ENCODE measurements around the gene TSSK6. TPM values are rescaled to one million over a fixed set of nuclear protein-coding genes. Genes with fewer than 3 reads are reported as not detected.
A peak's percentile ranks its signal among the peaks of the same experiment; 100 is the strongest.

The TSSK6 gene
- total and polyA plus RNA-seq, 10 of the 15 experiments (the other 5 are each of a cell fraction or from before 2014, with no cell fraction given) = 0.06 to 3.6 (median 0.98) TPM; not detected in 2

DNA sequence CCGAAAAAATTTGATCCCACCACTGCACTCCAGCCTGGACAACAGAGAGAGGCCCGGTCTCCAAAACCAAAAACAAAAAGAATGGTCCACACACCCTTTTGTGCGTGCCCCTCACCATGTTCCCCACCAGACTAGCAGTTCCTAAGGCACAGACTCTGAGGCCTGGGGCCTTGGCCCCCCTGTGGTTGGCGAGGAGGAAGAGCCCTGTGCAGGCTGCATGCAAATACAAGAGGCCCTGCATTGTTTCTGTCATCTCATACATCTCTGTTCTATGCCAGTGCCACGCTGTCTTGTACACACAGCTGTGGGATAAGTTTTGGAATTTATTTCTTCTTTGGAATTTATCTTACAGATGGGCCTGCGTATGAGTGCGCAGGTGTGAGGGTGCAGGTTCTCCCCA is 8.7 kb upstream of the TSSK6 start:
- no TSS peak for BruUV-seq (replicated peaks)
- peak overlapping the region; percentile 39 for H3K4me3 ChIP-seq
- in situ Hi-C loops (cut with MboI) (loop anchor here (10.0 kb wide), 1 partner anchor 251 kb away; no protein-coding TSS in a partner anchor), intact Hi-C loops (cut with micrococcal nuclease; ENCODE audit: unreplicated experiment) (no loop called here)
- no peaks in the 10 kb centered on the region for H3K27me3 ChIP-seq (replicated peaks in 1 of 2; ENCODE audit: control insufficient read depth in 2 of 2, insufficient read depth in 2 of 2, low read length in 1 of 2)
- TF ChIP-seq SMARCA5 (IDR thresholded peaks at IDR 0.05) (no peak), POLR2AphosphoS5 (IDR thresholded peaks at IDR 0.05; ENCODE audit: low read length) (0 out of 2 replicates have a peak, but pooled peaks have one; percentile 28), RELA (IDR thresholded peaks at IDR 0.05; ENCODE audit: borderline replicate concordance, partially characterized antibody) (no peak), SP1 (IDR thresholded peaks at IDR 0.05; ENCODE audit: low read depth, low read length) (peak; percentile 24), RUNX3 (IDR thresholded peaks at IDR 0.05; ENCODE audit: low read length) (peak; percentile 44; the same call in 1 of the 2 replicates), PML (IDR thresholded peaks at IDR 0.05; ENCODE audit: low read length) (no peak), NR2C2 (IDR thresholded peaks at IDR 0.05; ENCODE audit: borderline replicate concordance, control insufficient read depth, insufficient read length, low read depth) (no peak), ZZZ3 (IDR thresholded peaks at IDR 0.05; ENCODE audit: control insufficient read depth, insufficient read length, low read depth) (no peak), RAD51 (IDR thresholded peaks at IDR 0.05) (no peak), GABPA (IDR thresholded peaks at IDR 0.05; ENCODE audit: low read depth) (no peak), CTCF (IDR thresholded peaks at IDR 0.05 in 2 of 3, conservative IDR thresholded peaks at IDR 0.05 in 1 of 3; ENCODE audit: control insufficient read depth in 2 of 3, extremely low read depth in 1 of 3, insufficient read depth in 1 of 3, low read depth in 3 of 3, low read length in 3 of 3) (0 out of 6 replicates have a peak, but pooled peaks of 1 of the 3 experiments have one; percentile 21), MTA2 (IDR thresholded peaks at IDR 0.05; ENCODE audit: low read depth) (no peak), POU2F2 (IDR thresholded peaks at IDR 0.05; ENCODE audit: borderline replicate concordance, low read depth, low read length) (peak; percentile 83; the same call in 2 of the 3 replicates)
- H2AFZ ChIP-seq (ENCODE audit: control insufficient read depth, low read depth, low read length) = no peak overlapping the region
- RAD21 ChIA-PET (ENCODE audit: unreplicated experiment) = no interaction called here
- POLR2A ChIA-PET = no interaction called here
- FAIRE-seq = peak; percentile 52
- peak; percentile 81 for ATAC-seq
- peak overlapping the region; percentile 71 for H3K4me2 ChIP-seq (ENCODE audit: control insufficient read depth, insufficient read depth)
- peaks cover 41% of the 10 kb centered on the region for H3K79me2 ChIP-seq (ENCODE audit: control insufficient read depth, insufficient read depth, low read length)
- SMC1A ChIA-PET (ENCODE audit: uncharacterized antibody, unreplicated experiment) = interaction anchor here (1.5 kb wide), 1 partner anchor 119 kb away, joined by 3 read pairs; the partner anchor contains the start of gene GATAD2A
- peaks cover 2% of the 10 kb centered on the region; the same call in 1 of the 3 replicates for H3K9me3 ChIP-seq (replicated peaks; ENCODE audit: control insufficient read depth, insufficient read depth, low read length)
- H3K27ac ChIP-seq (ENCODE audit: control insufficient read depth, insufficient read depth) = peak overlapping the region; percentile 57
- WGBS (ENCODE audit: insufficient coverage, insufficient replicate concordance, low lambda C conversion rate, missing lambda C conversion rate) = 31% methylated on average over 7 of the region's 7 CpGs
- H4K20me1 ChIP-seq (ENCODE audit: control insufficient read depth, insufficient read depth) = no peaks in the 10 kb centered on the region
- CTCF ChIA-PET = interaction anchor here (3.2 kb wide), 1 partner anchor 8 kb away, joined by 13 read pairs; no protein-coding TSS in a partner anchor
- peaks cover 38% of the 10 kb centered on the region for H3K4me1 ChIP-seq (ENCODE audit: control insufficient read depth, insufficient read depth, low read length)
- DNase-seq (ENCODE audit: low read depth, low spot score) = no peak
- H3K36me3 ChIP-seq (ENCODE audit: control insufficient read depth in 2 of 2, insufficient read depth in 2 of 2, low read length in 1 of 2) = peaks cover 9 to 26% of the 10 kb centered on the region in 2 experiments; a peak in 3 of 4 replicates
- H3K9ac ChIP-seq (ENCODE audit: control insufficient read depth, insufficient read depth, low read length) = 0 out of 2 replicates have a peak overlapping the region, but pooled peaks have one; percentile 8

Data from GM12878 (cell line).